Adrenal gland (tissue), 5 donors: ENCODE measurements around the gene TNS1.

Source experiments
- CTCF ChIP-seq, 6 experiments: fragments of 450-650 bp in 4 of 6; fragments of 200-600 bp in 2 of 6; sonication (generic) in 1 of 6; IDR thresholded peaks; 1 replicate in 5 of 6; 2 replicates in 1 of 6; pipeline versions ENCODE4 v1.5.1 to v1.8.0; 2016 to 2021; ENCODE audit warnings: antibody characterized with exemption in 6 of 6, mild to moderate bottlenecking in 2 of 6, moderate library complexity in 1 of 6
- POLR2A ChIP-seq, 2 donors: fragments of 450-650 bp; IDR thresholded peaks; one replicate each; pipeline ENCODE4 v1.6.1; 2017; ENCODE audit warnings: antibody characterized with exemption in 2 of 2, mild to moderate bottlenecking in 2 of 2, moderate library complexity in 1 of 2
- donor health status: DM: no; HTN: no; CAD: no.

GRCh38 chr2:217933617-217933993, 69.2 kb downstream of the TNS1 start:
- no peak for TF ChIP-seq POLR2A (IDR thresholded peaks at IDR 0.05)
- TF ChIP-seq CTCF (IDR thresholded peaks at IDR 0.05), result no peak
